ENCODE results near the gene LTB4R.
"Not testable (repeated sequence)": the region's sequence is repeated elsewhere in the genome, so short reads cannot be mapped to it uniquely, and the experiment has no call there.

The LTB4R gene

DNA sequence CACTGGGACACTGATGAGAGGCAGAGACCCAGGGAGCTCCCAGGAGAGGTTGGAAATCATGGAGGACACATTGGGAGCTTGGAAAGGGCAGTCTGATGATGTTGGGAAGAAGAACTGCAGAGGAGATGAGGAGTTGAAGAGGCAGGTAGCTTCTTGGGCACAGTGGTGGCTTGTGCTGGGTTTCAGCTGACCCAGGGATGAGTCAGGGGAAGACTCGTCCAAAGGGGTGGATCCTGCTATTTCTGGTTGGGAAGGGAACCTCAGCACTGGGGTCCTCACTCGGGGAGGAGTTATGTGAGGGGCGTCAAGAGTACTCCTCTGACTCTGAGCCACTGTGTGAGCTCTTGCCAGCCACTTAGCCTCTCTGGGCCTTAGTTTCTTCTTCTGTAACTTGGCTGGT is 12.0 kb downstream of the LTB4R start:
- DNase-seq (ENCODE audit: low read depth), result no peak
- TF ChIP-seq, protein P1, sequence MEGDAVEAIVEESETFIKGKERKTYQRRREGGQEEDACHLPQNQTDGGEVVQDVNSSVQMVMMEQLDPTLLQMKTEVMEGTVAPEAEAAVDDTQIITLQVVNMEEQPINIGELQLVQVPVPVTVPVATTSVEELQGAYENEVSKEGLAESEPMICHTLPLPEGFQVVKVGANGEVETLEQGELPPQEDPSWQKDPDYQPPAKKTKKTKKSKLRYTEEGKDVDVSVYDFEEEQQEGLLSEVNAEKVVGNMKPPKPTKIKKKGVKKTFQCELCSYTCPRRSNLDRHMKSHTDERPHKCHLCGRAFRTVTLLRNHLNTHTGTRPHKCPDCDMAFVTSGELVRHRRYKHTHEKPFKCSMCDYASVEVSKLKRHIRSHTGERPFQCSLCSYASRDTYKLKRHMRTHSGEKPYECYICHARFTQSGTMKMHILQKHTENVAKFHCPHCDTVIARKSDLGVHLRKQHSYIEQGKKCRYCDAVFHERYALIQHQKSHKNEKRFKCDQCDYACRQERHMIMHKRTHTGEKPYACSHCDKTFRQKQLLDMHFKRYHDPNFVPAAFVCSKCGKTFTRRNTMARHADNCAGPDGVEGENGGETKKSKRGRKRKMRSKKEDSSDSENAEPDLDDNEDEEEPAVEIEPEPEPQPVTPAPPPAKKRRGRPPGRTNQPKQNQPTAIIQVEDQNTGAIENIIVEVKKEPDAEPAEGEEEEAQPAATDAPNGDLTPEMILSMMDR (IDR thresholded peaks at IDR 0.05; ENCODE audit: control insufficient read depth, extremely low read depth, insufficient read depth), result no peak
- no peak overlapping the region for H3K4me3 ChIP-seq (ENCODE audit: low read depth, low read length)

DNA sequence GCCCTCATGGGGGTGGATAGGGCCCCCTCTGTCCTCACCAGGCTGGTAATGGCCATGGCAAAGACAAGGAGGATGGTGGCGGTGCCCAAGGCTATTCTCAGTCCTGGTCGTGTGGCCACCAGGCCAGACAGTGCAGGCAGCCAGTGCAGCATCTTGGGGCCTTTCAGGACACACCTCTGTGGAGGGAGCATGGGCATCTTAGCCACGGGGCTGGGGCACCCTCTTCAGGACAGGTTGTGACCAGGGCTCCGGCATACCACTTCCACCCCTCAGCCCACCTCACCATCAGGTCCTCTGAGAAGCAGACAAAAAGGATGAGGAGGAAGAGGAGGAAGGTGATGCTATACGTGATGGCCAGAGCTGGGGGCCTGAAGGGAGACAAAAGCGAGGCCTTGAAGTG is 12.7 kb downstream of the LTB4R start:
- TF ChIP-seq, protein P1 (IDR thresholded peaks at IDR 0.05; ENCODE audit: control insufficient read depth, extremely low read depth, insufficient read depth), result no peak
- no peak for DNase-seq (ENCODE audit: low read depth)
- no peak overlapping the region for H3K4me3 ChIP-seq (ENCODE audit: low read depth, low read length)

DNA sequence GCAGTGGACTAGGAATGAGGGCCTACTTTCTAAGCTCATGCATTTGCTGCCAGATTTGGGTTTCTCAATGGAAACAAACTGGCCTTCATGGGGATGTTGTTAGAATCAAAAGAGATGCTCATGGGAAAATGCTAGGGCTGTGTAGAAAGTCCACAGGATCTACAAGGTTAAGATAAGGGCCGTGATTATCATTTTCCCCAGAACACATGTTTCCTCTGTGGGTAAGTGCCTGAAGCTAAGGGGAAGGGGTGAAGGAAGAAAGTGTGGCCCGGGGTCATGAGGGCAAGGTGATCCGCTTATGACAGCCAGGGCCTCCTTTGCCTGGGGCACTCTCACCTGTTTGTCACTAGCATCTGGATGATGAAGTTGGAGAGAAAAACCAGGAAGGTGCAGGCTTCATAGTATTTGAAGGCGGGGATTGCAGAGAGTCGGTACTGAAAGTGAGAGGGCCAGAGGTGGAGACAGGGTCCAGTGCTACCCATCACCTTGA is 13.8 kb downstream of the LTB4R start:
- H3K4me3 ChIP-seq (ENCODE audit: low read depth, low read length), result no peak overlapping the region
- no peak for DNase-seq (ENCODE audit: low read depth)
- TF ChIP-seq, protein P1 (IDR thresholded peaks at IDR 0.05; ENCODE audit: control insufficient read depth, extremely low read depth, insufficient read depth), result no peak

DNA sequence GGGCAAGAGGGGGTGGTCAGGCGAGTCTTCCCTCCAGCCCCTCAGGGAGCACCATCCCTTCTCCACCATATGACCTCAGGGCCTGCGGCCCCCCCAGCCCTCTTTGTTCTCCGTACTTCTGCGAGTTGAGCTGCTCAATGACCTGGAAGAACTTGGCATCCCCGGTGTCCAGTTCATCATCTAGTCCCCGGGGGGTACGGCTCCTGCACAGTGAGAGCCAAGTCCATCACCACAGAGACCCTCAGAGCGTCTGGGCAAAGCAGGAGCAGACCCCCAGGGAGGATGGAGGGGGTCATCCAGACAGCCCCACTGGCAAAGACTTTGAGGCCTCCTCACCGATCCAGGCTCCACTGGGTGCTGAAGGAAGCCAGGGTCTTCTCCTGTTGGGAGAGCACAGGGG is 14.7 kb downstream of the LTB4R start:
- no peak overlapping the region for H3K4me3 ChIP-seq (ENCODE audit: low read depth, low read length)
- TF ChIP-seq, protein P1 (IDR thresholded peaks at IDR 0.05; ENCODE audit: control insufficient read depth, extremely low read depth, insufficient read depth), result no peak
- no peak for DNase-seq (ENCODE audit: low read depth)

DNA sequence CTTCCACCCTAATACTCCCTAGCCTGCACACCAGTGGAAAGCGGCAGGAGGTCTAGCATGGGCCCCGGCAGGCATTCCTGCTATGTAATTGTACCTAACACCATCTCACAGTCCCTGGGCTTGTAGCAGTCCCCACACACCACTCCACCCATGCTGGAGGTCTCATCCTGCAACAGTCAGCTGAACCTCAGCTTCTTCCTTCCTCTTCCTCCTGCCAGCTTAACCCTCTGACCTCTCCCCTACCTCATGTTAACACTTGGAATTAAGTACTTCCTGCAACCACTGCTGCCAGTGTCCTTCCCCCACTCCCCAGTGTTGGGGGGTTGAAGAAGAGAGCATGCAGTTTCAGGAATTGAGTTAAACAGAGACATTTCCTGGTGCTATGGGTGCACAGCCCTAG is 16.0 kb downstream of the LTB4R start:
- TF ChIP-seq, protein P1 (IDR thresholded peaks at IDR 0.05; ENCODE audit: control insufficient read depth, extremely low read depth, insufficient read depth), result no peak
- DNase-seq (ENCODE audit: low read depth), result no peak

DNA sequence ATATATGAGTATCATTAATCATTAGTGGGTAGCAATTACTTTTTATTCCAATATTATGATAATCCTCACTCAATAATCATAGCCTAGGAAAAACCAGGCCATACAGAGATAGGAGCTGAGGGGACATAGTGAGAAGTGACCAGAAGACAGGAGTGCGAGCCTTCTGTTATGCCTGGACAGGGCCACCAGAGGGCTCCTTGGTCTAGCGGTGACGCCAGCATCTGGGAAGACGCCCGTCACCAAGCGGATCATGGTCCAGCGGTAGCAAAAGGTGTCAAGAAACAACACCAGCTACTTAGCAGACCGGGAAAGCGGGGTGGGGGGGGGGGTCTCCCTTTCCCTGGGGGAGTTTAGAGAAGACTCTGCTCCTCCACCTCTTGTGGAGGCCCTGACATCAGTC is 16.6 kb downstream of the LTB4R start:
- not testable (repeated sequence) for H3K4me3 ChIP-seq (ENCODE audit: low read depth, low read length); DNase-seq (ENCODE audit: low read depth)
- TF ChIP-seq, protein P1 (IDR thresholded peaks at IDR 0.05; ENCODE audit: control insufficient read depth, extremely low read depth, insufficient read depth), result peak; percentile 53

More for the DNA sequence above, 16.0 kb downstream of the LTB4R start:
- H3K4me3 ChIP-seq (ENCODE audit: low read depth, low read length), result no peak overlapping the region

DNA sequence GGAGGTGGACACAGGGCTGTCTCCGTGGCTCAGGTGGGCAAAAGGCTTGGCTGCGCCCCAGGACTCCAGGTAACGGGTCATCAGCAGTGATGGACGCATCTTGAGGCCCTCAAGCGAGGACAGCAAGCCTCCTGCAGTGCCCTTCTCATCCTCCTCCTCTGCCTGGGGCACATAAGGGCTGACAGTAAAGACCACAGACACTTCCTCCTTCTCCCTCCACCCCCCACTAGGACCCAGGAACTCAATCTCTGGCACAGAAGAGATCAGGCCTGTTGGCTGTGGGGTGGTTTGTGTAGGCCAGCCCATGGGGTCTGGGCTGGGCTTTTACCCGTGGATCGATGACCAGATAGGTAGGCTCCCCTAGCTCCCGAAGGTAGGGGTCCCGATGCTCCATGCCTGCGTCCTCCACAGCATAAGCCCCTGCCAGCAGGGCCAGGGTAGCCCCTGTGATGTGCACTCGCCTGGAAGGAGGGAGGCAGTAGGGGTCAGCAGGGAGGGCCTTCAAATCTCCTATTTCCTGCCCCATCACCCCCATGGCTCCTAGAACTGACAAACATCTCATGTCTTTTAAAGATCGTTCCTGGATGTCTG is 17.9 kb downstream of the LTB4R start:
- no peak for DNase-seq (ENCODE audit: low read depth)
- TF ChIP-seq, protein P1 (IDR thresholded peaks at IDR 0.05; ENCODE audit: control insufficient read depth, extremely low read depth, insufficient read depth), result no peak
- no peak overlapping the region for H3K4me3 ChIP-seq (ENCODE audit: low read depth, low read length)

Measured in LNCaP clone FGC (cell line).